Epithelial cell of esophagus (primary cell): Measurements from ENCODE around the gene KIF13A.

Experiments
- DNase-seq: peaks from one replicate; pipeline ENCODE4 v3.0.0; 2010; ENCODE audit warnings: low read depth
- H3K4me3 ChIP-seq: 2 replicates; pipeline ENCODE4 v1.5.1; 2011; ENCODE audit warnings: mild to moderate bottlenecking, low read length, control low read depth
- CTCF ChIP-seq: IDR thresholded peaks from 2 replicates; pipeline ENCODE4 v1.5.1; 2011; ENCODE audit warnings: low read depth, mild to moderate bottlenecking, low read length, control low read depth, inconsistent platforms; ENCODE audit not compliant: insufficient read depth; ENCODE audit errors: missing control alignments

KIF13A gene

GRCh38 chr6:17933716-17934115 is 53.7 kb downstream of the KIF13A start:
- TF ChIP-seq CTCF: no peak
- no peak for DNase-seq

GRCh38 chr6:17932330-17932852 is 55.0 kb downstream of the KIF13A start:
- no peak for TF ChIP-seq CTCF
- DNase-seq: peak; percentile 69
- H3K4me3 ChIP-seq: no peak overlapping the region

More at GRCh38 chr6:17933716-17934115, 53.7 kb downstream of the KIF13A start:
- H3K4me3 ChIP-seq: no peak overlapping the region

GRCh38 chr6:17931227-17931626 is 56.2 kb downstream of the KIF13A start:
- no peak for DNase-seq
- no peak overlapping the region for H3K4me3 ChIP-seq
- no peak for TF ChIP-seq CTCF

GRCh38 chr6:17930321-17930993 is 57.0 kb downstream of the KIF13A start:
- no peak for TF ChIP-seq CTCF
- no peak for DNase-seq
- no peak overlapping the region for H3K4me3 ChIP-seq

- DNase-seq: peak; percentile 52
- no peak for TF ChIP-seq CTCF
- no peak overlapping the region for H3K4me3 ChIP-seq
Observed at GRCh38 chr6:17928514-17929430, 58.7 kb downstream of the KIF13A start.

GRCh38 chr6:17927705-17928104 is 59.7 kb downstream of the KIF13A start:
- no peak for TF ChIP-seq CTCF
- no peak for DNase-seq
- H3K4me3 ChIP-seq: no peak overlapping the region
